ENCODE measurements around the gene TOM1L1. TPM values are rescaled to one million over a fixed set of nuclear protein-coding genes. Genes with fewer than 3 reads are reported as not detected.

Gene TOM1L1
- total RNA-seq, 1 donor from 2014 or later, result 15.3 TPM

DNA sequence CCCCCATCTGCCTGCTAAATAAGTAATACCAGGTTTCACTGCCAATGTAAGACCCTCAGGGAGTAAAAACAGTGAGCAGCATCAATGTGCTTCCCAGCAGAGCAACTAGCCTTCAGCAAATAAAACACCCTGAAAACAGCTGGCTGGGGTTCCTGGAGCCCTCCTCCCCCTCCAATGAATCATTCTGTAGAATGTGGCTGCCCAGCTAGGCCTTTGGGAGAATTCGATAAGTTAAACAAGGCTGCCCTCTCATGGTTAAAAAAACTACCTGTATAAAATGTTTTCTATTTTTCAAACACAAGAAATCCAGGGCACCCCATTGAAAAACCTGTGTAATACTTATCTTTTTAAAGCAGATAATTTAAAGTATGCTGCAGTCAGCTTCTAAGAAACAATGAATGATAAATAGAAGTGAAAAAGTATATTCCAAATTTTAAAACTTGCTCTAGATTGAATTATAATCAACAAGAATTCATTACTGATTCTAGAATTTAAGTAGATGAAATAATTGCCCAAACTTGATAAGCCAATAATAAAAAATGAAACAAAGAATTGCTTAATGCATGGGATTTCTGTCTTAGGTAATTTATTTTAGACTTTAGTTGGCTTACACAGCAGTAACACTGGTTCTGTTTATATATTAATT lies 9.4 kb upstream of the TOM1L1 start:
- no peak for ATAC-seq
- intact Hi-C loops (cut with DNase I), result no loop called here
- no peak for DNase-seq (ENCODE audit: low spot score)

DNA sequence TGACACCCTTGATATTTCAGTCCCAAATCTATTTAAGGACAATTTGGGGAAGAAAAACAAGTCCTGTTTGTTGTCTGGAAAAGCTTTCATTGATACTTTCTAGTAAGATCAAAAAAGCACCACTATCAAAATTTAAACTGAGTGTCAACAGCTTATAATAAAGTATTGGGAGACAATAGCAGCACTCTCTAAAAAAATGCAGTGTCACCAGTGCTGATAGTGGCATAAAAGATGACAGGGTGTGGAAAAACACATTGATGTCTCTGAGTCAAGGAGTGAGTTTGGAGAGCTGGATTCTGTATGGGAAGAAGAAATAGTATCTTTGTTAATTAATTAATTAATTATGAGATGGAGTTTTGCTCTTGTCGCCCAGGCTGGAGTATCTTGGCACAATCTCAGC lies 8.3 kb upstream of the TOM1L1 start:
- no peak for ATAC-seq
- no peak for DNase-seq (ENCODE audit: low spot score)
- intact Hi-C loops (cut with DNase I), result no loop called here

DNA sequence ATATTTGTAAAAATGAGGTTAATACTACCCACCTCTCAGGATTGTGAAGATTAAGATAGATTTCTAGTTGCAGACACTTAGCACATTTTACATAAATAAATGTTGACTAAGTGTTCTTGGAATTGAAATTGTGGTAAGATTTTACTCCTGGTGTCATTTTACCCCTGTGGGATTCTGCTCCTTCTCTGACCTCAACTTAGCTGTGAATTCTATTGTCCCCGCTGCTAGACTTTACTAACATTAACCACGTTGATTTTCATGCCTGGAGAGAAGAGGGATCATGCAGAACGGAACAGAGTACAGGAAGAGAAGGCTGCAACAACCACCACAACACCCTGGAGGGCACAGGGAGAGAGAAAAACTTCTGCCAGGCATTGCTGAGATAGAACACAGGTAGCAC lies 2.1 kb upstream of the TOM1L1 start:
- DNase-seq (ENCODE audit: low spot score) (no peak), ATAC-seq (no peak)
- intact Hi-C loops (cut with DNase I), result no loop called here

DNA sequence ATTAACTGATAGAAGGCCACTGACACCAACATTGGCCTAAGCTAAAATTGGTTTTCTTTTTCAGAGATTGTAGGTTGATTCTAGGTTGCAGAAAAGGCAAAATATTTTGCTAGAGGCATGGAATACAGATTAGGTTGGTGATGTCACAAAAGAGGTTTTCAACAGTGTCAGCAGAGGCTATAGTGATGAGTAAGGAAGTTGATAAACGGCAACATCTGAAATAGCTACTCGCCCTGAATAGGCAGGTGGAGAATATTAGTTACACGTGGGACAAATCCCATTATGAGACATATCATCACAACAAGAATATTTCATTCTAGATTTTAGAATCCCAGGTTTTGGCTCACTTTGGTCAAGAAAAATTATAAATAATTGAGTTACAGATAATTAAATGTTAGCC lies 1.5 kb upstream of the TOM1L1 start:
- intact Hi-C loops (cut with DNase I), result no loop called here
- ATAC-seq, result no peak
- no peak for DNase-seq (ENCODE audit: low spot score)

DNA sequence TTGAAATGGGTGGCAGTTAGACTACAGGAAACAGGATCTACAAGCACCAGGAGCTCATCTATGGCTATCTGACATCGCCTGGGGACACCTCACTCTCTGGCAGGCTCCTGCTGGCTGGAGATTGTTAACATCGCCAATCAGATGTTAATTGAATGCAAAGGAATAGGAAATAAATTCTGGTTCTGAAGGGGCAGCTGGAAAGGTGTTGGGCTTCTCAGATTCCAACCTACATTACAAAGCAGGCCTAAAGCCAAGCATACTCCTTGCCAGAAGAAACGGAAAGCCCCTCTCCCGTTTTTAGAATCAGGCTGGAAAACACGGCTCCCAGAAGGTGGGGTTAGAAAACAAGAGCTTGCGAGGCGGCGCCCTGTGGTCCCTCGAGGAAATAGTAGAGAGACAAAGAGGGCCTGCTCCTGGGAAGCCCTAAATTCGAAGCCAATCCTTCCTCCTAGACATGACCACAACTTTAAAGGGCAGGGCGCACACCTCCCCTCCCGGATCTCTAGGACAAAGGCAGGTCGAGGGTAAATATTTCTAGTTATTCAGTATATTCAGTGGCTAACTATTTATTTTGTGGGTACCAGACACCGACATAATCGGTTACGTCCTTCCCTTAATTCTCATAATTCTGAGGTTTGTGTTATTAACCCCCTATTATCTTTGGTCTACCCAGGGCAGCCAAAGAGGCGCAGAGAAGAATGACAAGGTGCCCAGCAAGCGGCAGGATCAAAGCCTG lies 763 bp upstream of the TOM1L1 start:
- no peak for DNase-seq (ENCODE audit: low spot score)
- intact Hi-C loops (cut with DNase I), result no loop called here
- no peak for ATAC-seq

DNA sequence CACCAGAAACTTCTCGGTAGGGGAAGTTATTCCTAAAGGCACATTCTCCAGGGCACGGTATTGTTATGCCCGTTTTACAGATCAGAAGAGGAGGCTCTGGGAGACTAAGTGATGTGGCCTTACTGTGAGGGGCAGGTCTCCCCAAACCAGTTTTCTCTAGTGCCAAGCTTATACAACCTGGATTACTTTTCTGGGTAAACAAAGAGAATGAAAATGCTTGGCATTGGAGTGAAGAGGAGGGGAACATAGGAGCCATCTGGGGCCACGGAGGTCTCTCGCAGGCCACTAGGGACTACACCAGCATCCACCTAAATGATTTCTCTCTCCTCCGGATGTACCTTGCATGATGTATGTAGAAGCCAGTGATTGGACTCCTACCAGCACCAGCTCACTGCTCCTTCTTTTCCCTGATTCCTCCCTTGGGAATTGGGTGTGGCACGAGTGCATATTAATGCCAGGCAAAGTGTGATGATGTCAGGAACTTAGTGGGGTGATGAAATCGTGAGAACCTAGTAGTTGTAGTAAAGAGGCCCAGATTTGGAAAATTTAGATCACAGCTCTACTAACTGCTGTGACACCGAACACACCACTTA lies 674 bp downstream of the TOM1L1 start:
- ATAC-seq (no peak), DNase-seq (ENCODE audit: low spot score) (no peak)

DNA sequence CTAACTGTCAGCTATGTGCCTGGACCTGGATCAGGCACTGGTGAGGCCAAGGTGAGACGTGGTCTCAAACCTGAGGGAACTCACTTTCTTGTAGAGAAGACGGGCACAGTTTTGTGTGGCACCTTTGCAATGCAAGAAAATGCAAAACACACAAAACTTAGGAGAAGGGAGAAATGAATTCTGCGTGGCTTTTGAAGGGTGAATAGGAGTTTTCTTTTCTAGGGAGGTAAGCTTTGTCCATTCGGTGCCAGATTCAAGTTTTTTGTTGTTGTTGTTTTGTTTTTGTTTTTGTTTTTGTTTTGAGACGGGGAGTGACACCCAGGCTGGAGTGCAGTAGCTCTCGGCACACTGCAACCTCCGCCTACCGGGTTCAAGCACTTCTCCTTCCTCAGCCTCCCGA lies 1.4 kb downstream of the TOM1L1 start:
- no peak for ATAC-seq
- no peak for DNase-seq (ENCODE audit: low spot score)
- intact Hi-C loops (cut with DNase I), result no loop called here

More for the DNA sequence above, 674 bp downstream of the TOM1L1 start:
- intact Hi-C loops (cut with DNase I), result no loop called here

DNA sequence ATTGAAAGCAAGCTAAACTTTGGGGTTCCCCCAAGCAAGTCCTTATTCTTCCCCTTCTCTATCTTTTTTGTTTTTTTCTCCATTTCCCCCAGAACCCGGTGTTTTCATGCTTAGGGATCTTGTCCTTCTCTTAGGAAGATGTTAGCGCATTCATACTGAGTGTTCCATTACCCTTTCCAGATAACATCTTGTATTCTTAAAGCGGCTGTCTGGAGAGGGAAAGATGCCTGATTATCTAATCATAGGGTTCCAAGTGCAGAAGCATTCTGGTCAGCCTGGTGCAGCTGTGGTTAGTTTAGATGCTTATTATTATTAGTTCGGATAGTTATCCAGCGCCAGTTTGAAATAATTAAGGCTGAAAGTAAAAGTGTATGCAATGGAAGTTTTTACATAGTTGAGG lies 2.0 kb downstream of the TOM1L1 start:
- intact Hi-C loops (cut with DNase I), result no loop called here
- ATAC-seq (no peak), DNase-seq (ENCODE audit: low spot score) (no peak)

DNA sequence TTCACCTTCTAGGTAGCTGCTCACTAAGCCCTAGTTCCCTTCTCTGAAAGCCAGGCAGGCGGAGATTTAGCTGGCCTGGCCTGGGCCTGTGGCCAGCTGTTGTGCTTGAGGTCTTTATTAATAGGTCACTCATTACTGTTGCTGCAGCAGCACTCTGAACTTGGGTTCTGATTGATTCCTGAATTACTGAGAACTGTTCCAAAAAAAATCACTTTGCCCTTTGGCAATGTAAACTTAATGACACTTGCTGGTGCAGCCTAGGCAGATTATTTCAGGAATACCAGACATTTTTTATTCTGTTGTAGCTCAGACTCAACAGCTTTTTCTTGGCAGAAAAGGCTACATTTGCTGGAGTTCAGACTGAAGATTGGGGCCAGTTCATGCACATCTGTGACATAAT lies 2.7 kb downstream of the TOM1L1 start:
- intact Hi-C loops (cut with DNase I), result no loop called here
- DNase-seq (ENCODE audit: low spot score) (no peak), ATAC-seq (peak; percentile 60)

DNA sequence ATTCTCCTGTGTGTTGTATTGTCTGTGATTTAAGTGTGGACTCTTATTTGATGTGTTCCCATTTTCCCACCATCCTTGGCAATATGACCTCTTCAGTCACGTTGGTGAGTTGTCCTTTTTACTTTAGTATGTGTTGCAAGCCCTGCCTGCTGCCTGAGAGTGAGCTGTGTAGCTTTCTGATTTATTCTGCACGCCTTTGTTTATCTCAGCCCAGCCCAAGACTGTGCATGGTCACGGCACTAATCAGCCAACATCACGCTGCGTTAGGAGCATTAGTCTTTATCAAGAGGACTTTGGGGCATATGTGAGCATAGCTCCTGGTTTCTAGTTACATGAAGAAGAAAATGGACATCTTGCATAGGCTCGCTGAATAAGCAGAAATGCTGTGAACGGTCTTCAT lies 6.0 kb downstream of the TOM1L1 start:
- intact Hi-C loops (cut with DNase I), result no loop called here
- ATAC-seq, result no peak
- DNase-seq (ENCODE audit: low spot score), result no peak

DNA sequence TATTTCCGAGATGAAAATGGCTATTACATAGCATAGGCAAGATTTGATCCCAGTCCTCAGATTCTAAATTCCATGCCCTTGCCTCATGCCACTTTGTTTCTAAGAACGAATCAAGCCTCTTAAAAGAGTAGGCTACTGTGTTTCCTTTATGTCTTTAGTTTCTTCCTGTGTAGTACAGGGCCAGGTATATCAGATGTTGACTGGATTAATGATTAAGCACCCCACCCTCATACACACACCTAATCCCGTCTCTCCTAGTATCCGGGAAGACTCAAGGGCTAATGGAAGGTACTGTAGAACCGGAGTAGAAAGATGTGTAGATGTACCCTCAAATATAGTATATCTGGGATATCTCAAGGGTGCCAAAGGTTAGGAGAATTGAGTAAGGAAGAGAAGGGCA lies 6.7 kb downstream of the TOM1L1 start:
- ATAC-seq, result no peak

DNA sequence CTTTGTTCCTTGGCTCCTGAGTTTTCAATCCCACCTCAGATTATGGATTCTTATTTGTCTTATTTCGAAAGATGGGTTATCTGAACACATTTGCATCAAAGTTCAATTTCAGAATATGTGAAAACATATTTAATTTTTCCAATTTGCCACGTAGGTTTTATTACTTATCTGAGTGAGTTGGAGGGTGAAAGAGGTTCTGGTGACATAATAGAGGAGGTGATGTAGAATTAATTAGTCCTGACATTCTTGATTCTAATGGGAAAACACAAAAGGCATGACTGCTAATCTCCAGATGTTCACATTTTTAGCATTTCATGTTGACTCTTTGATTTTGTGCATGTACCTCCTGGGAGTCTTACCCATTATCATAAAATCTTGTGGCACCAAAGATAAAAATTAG lies 9.1 kb downstream of the TOM1L1 start:
- ATAC-seq (no peak), DNase-seq (ENCODE audit: low spot score) (no peak)
- intact Hi-C loops (cut with DNase I), result no loop called here

More for the DNA sequence above, 6.7 kb downstream of the TOM1L1 start:
- no peak for DNase-seq (ENCODE audit: low spot score)
- intact Hi-C loops (cut with DNase I), result no loop called here

DNA sequence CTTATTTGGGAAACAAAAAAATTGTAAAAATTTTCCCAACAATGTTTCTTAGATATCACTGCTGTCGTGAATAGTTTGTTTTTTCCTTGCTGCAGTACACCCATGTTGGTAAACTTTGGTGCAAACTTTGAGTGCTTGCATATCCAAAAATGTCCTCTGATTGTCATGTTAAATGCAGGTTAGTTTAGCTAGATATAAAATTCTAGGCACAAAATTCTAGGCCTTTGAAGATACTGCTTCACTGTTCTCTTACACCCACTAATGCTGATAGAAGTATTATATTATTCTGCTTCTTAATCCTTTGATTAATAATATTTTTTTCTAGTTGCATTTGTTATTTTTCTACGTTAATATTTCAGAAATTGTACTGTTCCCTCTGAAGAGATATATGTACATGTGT lies 16.1 kb downstream of the TOM1L1 start:
- no peak for DNase-seq (ENCODE audit: low spot score)
- ATAC-seq, result no peak
- intact Hi-C loops (cut with DNase I), result no loop called here

DNA sequence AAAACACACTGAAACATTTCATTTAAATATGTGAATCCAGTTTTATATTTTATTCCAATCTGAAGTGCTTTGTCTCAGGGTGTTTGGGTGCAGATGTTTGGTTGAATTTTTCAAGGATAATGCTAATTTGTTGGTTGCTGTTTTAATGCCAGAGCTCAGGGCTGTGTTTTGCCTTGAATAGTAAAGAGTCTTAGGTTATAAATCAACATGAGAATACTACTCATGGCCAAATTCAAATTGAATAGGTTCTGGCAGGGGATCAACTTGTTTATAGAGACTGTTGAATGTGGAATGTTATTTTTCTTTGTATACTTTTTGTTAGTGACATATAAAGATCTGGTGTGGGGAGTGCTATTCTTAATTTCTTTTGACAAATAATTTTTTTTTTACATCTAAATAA lies 18.8 kb downstream of the TOM1L1 start:
- no peak for ATAC-seq
- intact Hi-C loops (cut with DNase I), result no loop called here
- DNase-seq (ENCODE audit: low spot score), result no peak

DNA sequence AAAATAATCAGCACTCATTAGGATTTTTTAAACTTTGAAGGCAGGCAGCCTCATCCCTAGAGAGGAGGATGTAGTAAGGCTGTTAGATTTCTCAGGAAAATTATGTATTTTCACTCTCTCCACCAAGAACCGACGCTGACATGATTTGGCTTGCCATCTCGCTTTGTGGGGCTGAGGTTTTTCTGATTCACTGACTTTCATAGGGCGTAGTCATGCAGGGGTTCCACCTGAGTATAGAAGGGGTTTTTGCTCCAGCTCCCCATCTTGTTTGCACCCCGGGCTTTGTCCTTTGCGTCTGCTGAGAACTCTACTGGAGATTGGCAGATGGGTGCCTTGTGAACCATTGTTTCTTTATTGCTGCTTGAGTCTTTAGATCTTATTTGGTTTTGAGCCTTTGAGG lies 20.2 kb downstream of the TOM1L1 start:
- ATAC-seq (no peak), DNase-seq (ENCODE audit: low spot score) (no peak)
- intact Hi-C loops (cut with DNase I), result no loop called here

DNA sequence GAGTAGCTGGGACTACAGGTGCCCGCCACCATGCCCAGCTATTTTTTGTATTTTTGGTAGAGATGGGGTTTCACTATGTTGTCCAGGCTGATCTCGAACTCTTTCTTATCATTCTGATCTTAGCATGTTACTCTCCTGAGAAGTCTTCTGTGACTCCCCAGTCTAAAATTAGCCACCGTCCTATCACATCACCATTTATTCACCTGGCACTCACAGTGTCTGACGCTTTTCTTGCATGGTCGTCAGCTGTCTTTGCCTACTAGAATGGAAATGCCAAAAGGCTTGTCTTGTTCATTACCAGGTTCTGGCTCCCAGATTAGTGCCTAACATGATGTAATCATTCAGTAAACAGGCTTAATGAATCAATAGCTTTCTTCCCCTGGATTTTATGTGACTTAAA lies 23.8 kb downstream of the TOM1L1 start:
- ATAC-seq (no peak), DNase-seq (ENCODE audit: low spot score) (no peak)
- intact Hi-C loops (cut with DNase I), result no loop called here

DNA sequence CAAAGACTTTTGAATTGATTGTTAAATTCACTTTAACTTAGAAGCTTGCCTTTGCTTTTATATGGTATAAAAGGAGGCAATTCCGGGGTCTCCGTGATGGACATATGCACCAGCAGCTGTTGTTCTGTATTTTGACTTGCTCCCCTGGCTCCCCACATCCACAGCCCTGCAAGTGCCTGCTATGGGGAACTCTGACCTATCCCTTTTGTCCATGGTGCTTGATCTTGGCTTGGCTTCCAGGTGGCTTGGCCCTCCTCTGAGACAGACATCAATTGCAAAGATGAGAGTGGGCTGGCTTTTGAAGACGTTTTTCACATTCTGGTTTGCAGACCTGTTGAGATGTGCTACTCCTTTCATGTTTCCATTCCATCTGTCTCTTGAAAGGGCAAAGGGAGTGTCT lies 26.9 kb downstream of the TOM1L1 start:
- no peak for ATAC-seq
- no peak for DNase-seq (ENCODE audit: low spot score)
- intact Hi-C loops (cut with DNase I), result no loop called here

DNA sequence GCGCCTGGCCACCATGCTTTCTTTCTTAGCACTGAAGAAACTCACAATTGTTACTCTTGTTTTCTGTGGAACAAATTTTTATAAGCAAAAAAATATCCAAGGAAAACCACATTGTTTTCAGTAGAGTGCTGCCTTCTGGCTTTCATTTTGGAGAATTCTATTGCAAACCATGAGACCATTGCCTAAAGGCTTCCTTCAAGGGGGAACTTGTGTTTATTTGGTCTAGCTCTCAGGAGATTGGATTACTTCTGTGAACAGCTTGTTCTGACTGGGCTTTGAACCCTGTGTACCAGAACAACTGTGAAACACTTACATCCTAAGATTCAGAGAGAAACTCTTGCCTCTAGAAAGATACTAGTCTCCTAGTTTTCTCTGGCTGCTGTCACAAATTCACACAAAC lies 32.1 kb downstream of the TOM1L1 start:
- peak; percentile 38 for ATAC-seq
- DNase-seq (ENCODE audit: low spot score), result no peak
- intact Hi-C loops (cut with DNase I), result no loop called here

DNA sequence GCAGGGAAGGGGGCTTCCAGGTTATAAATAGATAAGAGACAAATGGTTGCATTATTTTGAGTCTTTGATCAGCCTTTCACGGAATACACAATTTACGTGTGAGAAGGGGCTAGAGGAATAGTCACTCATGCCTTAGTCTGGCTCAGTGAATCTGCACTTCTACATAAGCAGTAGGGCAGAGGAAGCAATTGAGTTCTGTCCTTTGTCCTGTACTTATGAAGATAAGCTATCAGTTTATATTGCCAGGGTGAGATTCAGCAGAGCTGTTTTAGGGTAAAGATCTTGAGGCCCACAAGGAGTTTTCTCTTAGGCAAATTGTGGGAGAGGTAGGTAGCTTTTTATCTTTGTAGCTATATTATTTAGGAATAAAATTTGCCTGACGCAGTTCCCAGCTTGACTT lies 33.3 kb downstream of the TOM1L1 start:
- intact Hi-C loops (cut with DNase I), result no loop called here
- no peak for DNase-seq (ENCODE audit: low spot score)
- ATAC-seq, result no peak

DNA sequence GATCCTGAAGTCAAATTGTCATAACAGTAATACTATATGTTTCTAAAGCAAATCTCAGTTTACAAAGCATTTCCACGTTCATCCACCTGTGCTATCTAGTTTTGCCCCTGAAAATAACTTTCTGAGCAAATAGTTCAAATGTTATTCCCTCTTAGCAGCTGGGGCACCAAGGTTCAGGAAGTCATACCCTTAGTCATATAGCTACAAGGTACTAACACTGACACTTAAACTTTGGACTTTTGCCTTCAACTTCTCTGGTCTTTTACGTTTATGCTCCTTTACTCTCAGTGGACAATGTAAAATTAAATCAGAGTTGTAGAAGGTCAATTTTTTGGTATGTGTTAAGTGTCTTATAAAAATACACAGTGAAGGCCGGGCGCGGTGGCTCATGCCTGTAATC lies 34.8 kb downstream of the TOM1L1 start:
- intact Hi-C loops (cut with DNase I), result no loop called here
- no peak for DNase-seq (ENCODE audit: low spot score)
- no peak for ATAC-seq

DNA sequence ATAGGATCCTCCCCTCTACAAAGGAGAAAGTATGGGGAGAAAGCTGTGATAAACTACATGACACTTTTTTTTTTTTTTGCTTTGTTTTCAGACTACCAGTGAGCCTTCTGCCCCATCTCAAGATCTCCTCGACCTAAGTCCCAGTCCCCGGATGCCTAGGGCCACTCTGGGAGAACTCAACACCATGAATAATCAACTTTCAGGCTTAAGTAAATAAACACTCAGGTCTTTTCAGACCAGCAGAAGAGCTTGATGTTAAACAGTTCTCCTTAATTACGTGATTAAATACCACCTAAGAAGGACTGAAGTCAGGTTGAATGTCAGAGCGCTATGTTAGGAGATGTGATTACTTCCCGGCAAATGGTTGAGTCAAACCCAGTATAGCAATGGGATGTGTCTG lies 36.4 kb downstream of the TOM1L1 start:
- no peak for DNase-seq (ENCODE audit: low spot score)
- no peak for ATAC-seq
- intact Hi-C loops (cut with DNase I), result no loop called here

All from sciatic nerve (tissue), 2 donors.